GM10248 (cell line): Measurements from ENCODE around the gene PDIK1L.
"Not testable (repeated sequence)": the region's sequence is repeated elsewhere in the genome, so short reads cannot be mapped to it uniquely, and the experiment has no call there.

Experiments
- CTCF ChIA-PET: fragments of 300-600 bp; sonication (Branson Sonifier 250); formaldehyde crosslinking; extraction: SDS; loops from one replicate; lab custom pipeline; 2021; ENCODE audit warnings: antibody characterized with exemption; lab: Yijun Ruan, JAX
- POLR2A ChIA-PET: fragments of 350-650 bp; sonication (Branson Sonifier 250); formaldehyde crosslinking; extraction: SDS; loops from one replicate; lab custom pipeline; 2020; ENCODE audit warnings: antibody characterized with exemption; lab: Yijun Ruan, JAX
- DNase-seq: peaks from one replicate; pipeline ENCODE4 v3.0.0; 2012; ENCODE audit errors: extremely low spot score
- CTCF ChIP-seq: IDR thresholded peaks from 2 replicates; pipeline ENCODE4 v1.5.1; 2012; ENCODE audit warnings: mild to moderate bottlenecking, low read depth; ENCODE audit errors: extremely low read depth, missing control alignments, control extremely low read depth

The PDIK1L gene

DNA sequence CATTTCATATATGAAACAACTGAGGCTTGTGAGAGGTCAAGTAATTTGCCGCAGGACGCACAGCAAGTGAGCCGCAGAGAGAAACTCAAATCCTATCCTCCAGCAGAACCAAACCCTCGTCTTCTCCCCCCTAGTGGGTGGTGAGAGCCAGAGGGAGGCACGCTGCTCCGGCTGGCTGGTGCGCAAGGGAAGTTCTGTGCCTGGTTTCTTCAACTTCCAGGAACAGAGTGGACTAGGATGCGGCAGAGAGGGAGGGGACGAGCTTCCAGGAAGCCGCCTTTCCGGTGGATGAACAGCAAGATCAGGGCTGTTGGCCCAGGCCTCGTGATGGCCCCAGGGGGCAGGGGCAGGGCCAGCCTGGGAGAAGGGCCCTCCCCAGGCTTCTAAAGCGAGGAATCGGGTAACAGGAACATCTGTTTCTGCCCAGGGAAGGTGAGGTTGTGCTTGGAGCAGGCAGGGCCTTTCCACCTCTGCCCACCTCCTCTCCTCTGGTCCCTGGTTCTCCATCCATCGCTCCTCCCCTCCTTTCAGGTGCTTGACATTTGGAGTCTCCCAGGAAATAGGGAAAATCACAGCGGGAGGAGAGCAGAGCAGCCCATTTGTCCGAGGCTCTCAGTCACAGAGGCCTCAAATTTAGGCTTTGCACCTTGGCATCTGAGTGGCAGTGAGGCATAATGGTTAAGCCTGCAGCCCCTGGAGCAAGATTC is 16.8 kb upstream of the PDIK1L start:
- ChIA-PET POLR2A (no interaction called here), CTCF (no interaction called here)
- no peak for DNase-seq
- TF ChIP-seq CTCF = no peak

DNA sequence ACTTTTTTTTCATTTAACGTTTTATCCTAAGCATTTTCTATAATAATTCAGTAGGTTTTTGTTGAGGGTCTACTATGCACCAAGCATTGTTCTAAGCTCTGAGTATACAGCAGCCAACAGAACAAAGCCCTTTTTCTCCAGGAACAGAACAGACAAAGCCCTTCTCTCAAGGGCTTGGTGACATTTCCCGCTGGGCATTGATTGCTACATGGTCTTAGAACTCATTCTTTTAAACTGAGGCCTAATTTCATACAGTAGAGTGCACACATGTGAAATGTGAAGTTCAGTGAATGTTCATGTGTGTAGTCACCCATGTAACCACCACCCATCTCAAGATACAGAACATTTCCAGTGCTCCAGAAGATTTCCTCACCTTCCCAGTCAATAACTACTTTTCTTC is 15.2 kb upstream of the PDIK1L start:
- CTCF ChIA-PET = interaction anchor here (0.7 kb wide), 1 partner anchor 49 kb away, joined by 3 read pairs; no protein-coding TSS in a partner anchor
- no peak for DNase-seq
- TF ChIP-seq CTCF = no peak
- POLR2A ChIA-PET = no interaction called here

- ChIA-PET CTCF (no interaction called here), POLR2A (no interaction called here)
- TF ChIP-seq CTCF = no peak
- no peak for DNase-seq
Measured at GRCh38 chr1:26097696-26098095, 13.9 kb upstream of the PDIK1L start.

GRCh38 chr1:26098602-26099001 is 13.0 kb upstream of the PDIK1L start:
- CTCF ChIA-PET = no interaction called here
- no peak for DNase-seq
- POLR2A ChIA-PET = no interaction called here
- TF ChIP-seq CTCF = no peak

- CTCF ChIA-PET = interaction anchor here (0.7 to 6.3 kb wide), 3 partner anchors 27 to 317 kb away, joined by 3 to 151 read pairs (median 4); no protein-coding TSS in a partner anchor
- no peak for TF ChIP-seq CTCF
- POLR2A ChIA-PET = no interaction called here
- DNase-seq = no peak
Measured at GRCh38 chr1:26099780-26100179, 11.8 kb upstream of the PDIK1L start.

DNA sequence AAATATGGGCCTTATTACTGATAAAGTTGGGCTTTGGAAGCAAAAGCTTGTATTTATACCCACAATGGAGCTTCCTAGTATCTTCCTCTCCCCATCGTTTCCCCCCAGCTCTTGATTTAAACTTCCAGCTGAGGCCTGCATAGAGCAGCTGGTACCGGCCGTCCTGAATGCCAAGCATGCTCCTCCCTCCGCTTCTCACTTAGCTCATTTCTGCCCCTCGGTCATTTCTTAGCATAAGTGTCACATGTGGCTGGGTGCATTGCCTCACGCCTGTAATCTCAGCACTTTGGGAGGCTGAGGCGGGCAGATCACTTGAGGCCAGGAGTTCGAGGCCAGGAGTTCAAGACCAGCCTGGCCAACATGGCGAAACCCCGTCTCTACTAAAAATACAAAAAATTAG is 11.4 kb upstream of the PDIK1L start:
- POLR2A ChIA-PET, DNase-seq: not testable (repeated sequence)
- CTCF ChIA-PET = interaction anchor here (0.7 to 6.3 kb wide), 4 partner anchors 13 to 317 kb away, joined by 3 to 151 read pairs (median 4); no protein-coding TSS in a partner anchor

- CTCF ChIA-PET = interaction anchor here (0.8 to 6.3 kb wide), 8 partner anchors 26 to 314 kb away, joined by 3 to 151 read pairs (median 6); partner anchors contain the start of gene ZNF593
- POLR2A ChIA-PET = no interaction called here
- DNase-seq = no peak
- TF ChIP-seq CTCF = no peak
Measured at GRCh38 chr1:26102119-26102518, 9.5 kb upstream of the PDIK1L start.
